ENCODE data around the gene CRAMP1. TPM values are rescaled to one million over a fixed set of nuclear protein-coding genes. Genes with fewer than 3 reads are reported as not detected.

The CRAMP1 gene
- polyA plus RNA-seq, 2 of the 4 experiments (the other 2 are of a cell fraction) = 6.5 to 9.1 TPM

DNA sequence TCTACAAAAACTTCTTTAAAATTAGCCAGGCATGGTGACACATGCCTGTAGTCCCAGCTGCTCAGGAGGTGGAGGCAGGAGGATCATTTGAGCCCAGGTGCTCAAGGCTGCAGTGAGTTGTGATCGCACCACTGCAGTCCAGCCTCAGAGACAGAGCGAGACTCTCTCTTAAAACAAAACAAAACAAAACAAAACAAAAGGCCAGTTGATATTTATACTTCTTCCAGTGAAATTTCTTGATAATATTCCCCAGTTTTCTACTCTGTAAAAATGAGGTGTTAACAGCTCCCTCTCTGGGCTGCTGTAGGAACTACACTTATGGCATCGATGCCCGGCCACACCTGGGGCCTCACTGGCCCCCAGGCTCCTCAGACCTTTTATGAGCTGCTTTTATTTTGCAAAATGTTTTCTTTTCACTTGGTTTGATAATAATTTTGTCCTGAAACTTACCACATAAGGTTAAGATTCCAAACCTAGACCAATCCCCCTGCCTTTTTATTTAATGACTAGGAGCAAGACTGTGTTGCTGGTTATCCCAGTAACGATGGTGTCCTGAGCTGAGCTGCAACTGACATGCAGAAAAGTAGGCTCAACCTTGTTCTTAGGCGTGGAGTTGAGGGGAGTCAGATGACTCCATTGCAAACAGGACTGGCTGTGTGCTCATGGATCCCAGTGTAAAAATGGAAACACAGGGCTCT, 111.4 kb downstream of the CRAMP1 start:
- POLR2A ChIA-PET = interaction anchor here (1.0 to 1.1 kb wide), 2 partner anchors 22 to 46 kb away, joined by 3 to 5 read pairs; partner anchors contain the start of gene JPT2
- TF ChIP-seq ZNF302 (CRISPR knock-in tag; IDR thresholded peaks at IDR 0.05) (no peak), SMC3 (IDR thresholded peaks at IDR 0.05) (peak; percentile 61), CBX2 (IDR thresholded peaks at IDR 0.05; ENCODE audit: borderline replicate concordance, low read depth) (no peak), RAD21 (conservative IDR thresholded peaks at IDR 0.05 in 1 of 2, IDR thresholded peaks at IDR 0.05 in 1 of 2) (peak; percentile 53 to 60; a peak in 4 of 5 replicates), MAZ (IDR thresholded peaks at IDR 0.05; ENCODE audit: borderline replicate concordance, low read depth, low read length) (no peak)
- TF ChIP-seq, protein P1, sequence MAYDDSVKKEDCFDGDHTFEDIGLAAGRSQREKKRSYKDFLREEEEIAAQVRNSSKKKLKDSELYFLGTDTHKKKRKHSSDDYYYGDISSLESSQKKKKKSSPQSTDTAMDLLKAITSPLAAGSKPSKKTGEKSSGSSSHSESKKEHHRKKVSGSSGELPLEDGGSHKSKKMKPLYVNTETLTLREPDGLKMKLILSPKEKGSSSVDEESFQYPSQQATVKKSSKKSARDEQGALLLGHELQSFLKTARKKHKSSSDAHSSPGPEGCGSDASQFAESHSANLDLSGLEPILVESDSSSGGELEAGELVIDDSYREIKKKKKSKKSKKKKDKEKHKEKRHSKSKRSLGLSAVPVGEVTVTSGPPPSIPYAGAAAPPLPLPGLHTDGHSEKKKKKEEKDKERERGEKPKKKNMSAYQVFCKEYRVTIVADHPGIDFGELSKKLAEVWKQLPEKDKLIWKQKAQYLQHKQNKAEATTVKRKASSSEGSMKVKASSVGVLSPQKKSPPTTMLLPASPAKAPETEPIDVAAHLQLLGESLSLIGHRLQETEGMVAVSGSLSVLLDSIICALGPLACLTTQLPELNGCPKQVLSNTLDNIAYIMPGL (CRISPR knock-in tag; IDR thresholded peaks at IDR 0.05; ENCODE audit: borderline replicate concordance) = no peak
- TF ChIP-seq, protein P2, sequence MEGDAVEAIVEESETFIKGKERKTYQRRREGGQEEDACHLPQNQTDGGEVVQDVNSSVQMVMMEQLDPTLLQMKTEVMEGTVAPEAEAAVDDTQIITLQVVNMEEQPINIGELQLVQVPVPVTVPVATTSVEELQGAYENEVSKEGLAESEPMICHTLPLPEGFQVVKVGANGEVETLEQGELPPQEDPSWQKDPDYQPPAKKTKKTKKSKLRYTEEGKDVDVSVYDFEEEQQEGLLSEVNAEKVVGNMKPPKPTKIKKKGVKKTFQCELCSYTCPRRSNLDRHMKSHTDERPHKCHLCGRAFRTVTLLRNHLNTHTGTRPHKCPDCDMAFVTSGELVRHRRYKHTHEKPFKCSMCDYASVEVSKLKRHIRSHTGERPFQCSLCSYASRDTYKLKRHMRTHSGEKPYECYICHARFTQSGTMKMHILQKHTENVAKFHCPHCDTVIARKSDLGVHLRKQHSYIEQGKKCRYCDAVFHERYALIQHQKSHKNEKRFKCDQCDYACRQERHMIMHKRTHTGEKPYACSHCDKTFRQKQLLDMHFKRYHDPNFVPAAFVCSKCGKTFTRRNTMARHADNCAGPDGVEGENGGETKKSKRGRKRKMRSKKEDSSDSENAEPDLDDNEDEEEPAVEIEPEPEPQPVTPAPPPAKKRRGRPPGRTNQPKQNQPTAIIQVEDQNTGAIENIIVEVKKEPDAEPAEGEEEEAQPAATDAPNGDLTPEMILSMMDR (IDR thresholded peaks at IDR 0.05) = peak; percentile 77
- TF ChIP-seq, protein P3, sequence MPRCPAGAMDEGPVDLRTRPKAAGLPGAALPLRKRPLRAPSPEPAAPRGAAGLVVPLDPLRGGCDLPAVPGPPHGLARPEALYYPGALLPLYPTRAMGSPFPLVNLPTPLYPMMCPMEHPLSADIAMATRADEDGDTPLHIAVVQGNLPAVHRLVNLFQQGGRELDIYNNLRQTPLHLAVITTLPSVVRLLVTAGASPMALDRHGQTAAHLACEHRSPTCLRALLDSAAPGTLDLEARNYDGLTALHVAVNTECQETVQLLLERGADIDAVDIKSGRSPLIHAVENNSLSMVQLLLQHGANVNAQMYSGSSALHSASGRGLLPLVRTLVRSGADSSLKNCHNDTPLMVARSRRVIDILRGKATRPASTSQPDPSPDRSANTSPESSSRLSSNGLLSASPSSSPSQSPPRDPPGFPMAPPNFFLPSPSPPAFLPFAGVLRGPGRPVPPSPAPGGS (IDR thresholded peaks at IDR 0.05) = no peak
- TF ChIP-seq, protein P4, sequence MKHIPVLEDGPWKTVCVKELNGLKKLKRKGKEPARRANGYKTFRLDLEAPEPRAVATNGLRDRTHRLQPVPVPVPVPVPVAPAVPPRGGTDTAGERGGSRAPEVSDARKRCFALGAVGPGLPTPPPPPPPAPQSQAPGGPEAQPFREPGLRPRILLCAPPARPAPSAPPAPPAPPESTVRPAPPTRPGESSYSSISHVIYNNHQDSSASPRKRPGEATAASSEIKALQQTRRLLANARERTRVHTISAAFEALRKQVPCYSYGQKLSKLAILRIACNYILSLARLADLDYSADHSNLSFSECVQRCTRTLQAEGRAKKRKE (CRISPR knock-in tag; IDR thresholded peaks at IDR 0.05; ENCODE audit: low read depth) = no peak
- FAIRE-seq (no peak), ATAC-seq (peak in 1 of 2 experiments; percentile 66; a peak in 3 of 6 replicates), DNase-seq (ENCODE audit: low read depth in 1 of 2, low spot score in 1 of 2) (peak; percentile 40 to 41)
- 39% methylated on average over 6 of the region's 6 CpGs for WGBS (ENCODE audit: missing lambda C conversion rate)
- Histone ChIP-seq H3K4me1 (peaks cover 40% of the 10 kb centered on the region), H3K4me3 (no peak overlapping the region), H3K27ac (peak overlapping the region; percentile 71 to 86), H3K4me2 (peak overlapping the region; percentile 30; the same call in 2 of the 3 replicates), H3K9me3 (no peaks in the 10 kb centered on the region)
- CTCF ChIA-PET = interaction anchor here (0.6 to 2.2 kb wide), 21 partner anchors 8 to 262 kb away, joined by 3 to 7 read pairs (median 3); partner anchors contain the start of gene JPT2

DNA sequence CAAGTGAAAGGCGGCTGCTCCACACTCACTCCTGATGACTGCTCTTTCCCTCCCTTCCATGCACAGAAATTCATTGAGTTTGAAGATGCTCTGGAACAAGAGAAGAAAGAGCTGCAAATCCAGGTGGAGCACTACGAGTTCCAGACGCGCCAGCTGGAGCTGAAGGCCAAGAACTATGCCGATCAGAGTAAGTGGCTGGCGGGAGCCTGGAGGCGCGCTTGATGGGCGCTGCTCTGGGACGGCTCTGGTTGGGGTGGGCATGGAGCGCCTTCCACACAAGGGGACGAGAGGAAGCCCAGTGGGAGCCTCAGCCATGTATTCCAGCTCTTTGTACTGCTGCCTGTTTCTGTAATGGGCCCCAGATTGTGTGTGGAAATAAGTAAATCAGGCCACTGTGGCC, 112.3 kb downstream of the CRAMP1 start:
- DNase-seq (ENCODE audit: low read depth in 1 of 2, low spot score in 1 of 2) = no peak
- Histone ChIP-seq H3K27ac (no peak overlapping the region), H3K4me2 (no peak overlapping the region), H3K4me1 (peaks cover 33% of the 10 kb centered on the region), H3K4me3 (no peak overlapping the region), H3K9me3 (no peaks in the 10 kb centered on the region)
- no peak for ATAC-seq
- ChIA-PET CTCF (interaction anchor here (0.7 to 2.2 kb wide), 12 partner anchors 9 to 212 kb away, joined by 3 to 7 read pairs (median 3); partner anchors contain the start of genes EME2 and MRPS34), POLR2A (no interaction called here)
- TF ChIP-seq EHF (CRISPR knock-in tag; IDR thresholded peaks at IDR 0.05) (no peak), JUNB (IDR thresholded peaks at IDR 0.05) (no peak), EP300 (IDR thresholded peaks at IDR 0.05) (no peak), POLR2A (IDR thresholded peaks at IDR 0.05; ENCODE audit: low read length) (no peak), CBX8 (IDR thresholded peaks at IDR 0.05) (no peak), HOXB5 (CRISPR knock-in tag; IDR thresholded peaks at IDR 0.05) (no peak), TFCP2L1 (CRISPR knock-in tag; IDR thresholded peaks at IDR 0.05) (no peak)
- TF ChIP-seq, protein P5, sequence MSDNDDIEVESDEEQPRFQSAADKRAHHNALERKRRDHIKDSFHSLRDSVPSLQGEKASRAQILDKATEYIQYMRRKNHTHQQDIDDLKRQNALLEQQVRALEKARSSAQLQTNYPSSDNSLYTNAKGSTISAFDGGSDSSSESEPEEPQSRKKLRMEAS (IDR thresholded peaks at IDR 0.05) = no peak
- TF ChIP-seq, protein P6, sequence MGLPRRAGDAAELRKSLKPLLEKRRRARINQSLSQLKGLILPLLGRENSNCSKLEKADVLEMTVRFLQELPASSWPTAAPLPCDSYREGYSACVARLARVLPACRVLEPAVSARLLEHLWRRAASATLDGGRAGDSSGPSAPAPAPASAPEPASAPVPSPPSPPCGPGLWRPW (IDR thresholded peaks at IDR 0.05) = no peak
- TF ChIP-seq, protein P1 (CRISPR knock-in tag; IDR thresholded peaks at IDR 0.05; ENCODE audit: borderline replicate concordance) = no peak
- TF ChIP-seq, protein P7, sequence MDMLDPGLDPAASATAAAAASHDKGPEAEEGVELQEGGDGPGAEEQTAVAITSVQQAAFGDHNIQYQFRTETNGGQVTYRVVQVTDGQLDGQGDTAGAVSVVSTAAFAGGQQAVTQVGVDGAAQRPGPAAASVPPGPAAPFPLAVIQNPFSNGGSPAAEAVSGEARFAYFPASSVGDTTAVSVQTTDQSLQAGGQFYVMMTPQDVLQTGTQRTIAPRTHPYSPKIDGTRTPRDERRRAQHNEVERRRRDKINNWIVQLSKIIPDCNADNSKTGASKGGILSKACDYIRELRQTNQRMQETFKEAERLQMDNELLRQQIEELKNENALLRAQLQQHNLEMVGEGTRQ (IDR thresholded peaks at IDR 0.05) = no peak
- 95% methylated on average over 12 of the region's 12 CpGs for WGBS (ENCODE audit: missing lambda C conversion rate)
- FAIRE-seq = no peak
